CMK (cell line): ENCODE measurements around the gene DSCAML1.

Experiments
- DNase-seq: peaks from one replicate; pipeline ENCODE4 v3.0.0-alpha.2; 2010; ENCODE audit warnings: low read depth

The DSCAML1 gene

DNA sequence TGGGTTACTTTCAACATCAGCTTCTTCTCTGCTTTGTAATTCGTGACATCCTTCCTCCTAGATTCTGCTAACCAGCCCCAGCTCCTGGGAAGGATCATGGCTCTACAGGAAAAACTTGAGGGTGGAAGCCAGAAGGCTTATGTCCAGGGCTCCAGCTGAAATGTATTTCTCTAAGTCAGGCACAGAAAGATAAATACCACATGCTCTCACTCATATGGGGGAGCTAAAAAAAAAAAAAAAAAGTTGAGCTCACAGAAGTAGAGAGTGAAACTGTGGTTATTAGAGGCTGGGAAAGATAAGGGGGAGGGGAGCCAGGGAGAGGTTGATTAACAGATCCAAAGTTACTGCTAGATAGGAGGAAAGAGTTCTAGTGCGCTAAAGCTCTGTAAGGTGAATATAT is 74.9 kb downstream of the DSCAML1 start:
- no peak for DNase-seq

GRCh38 chr11:117720061-117720511 is 76.9 kb downstream of the DSCAML1 start:
- no peak for DNase-seq

DNA sequence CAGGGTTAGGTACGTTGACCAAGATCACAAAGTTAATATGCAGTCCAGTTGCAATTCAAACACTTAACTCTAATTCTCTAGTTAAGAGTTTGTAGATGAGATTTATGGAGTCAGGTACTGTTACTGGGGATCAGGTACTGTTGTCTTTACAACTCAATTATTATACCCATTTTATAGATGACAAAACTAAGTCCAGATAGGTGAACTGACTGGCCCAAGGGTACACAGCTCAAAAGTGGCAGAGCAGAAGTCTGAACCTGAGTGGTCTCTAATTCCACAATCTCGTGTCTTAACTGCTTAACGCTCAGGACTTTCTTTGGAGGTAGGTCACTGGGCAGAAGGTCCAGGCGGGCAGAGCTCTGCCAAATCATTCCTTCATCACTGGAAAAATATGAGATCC is 77.5 kb downstream of the DSCAML1 start:
- DNase-seq: no peak

DNA sequence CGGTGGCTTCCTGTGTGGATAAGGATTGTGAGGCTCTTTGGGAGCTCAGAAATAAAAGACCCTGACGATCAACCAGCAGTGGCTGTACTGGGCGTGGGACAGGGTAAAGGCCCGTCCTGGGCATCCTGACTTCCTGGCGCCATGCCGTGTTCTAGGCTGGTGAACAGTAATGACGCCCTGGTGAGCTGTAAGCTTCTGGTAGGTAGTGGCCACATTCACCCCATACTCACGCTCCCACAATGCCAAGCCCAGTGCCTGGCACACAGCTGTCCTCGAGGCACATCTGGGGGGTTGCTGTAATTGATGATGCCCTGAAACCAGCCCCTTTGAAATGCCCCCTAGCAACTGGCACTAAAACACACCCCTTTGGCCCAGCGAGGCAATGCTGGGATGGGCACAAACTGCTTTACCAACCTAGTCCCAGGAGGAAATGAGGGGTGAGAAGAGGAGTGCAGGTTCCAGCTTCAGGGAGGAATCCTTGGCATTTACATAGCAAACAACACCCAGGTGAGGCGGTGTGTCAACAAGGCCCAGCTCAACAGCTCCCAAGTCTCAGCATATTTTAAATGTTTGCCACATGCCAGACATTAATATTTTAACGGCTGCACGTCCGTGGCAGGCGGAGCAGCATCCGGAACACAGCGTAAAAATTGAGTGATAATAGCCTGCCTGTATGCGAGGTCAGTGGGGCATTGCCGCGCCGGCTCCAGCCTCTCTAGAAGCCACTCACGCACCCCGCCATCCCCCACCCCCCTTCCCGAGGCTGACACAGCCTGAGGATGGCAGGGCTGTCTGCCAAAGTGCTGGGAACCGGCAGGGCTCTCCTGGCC is 79.3 kb downstream of the DSCAML1 start:
- no peak for DNase-seq

DNA sequence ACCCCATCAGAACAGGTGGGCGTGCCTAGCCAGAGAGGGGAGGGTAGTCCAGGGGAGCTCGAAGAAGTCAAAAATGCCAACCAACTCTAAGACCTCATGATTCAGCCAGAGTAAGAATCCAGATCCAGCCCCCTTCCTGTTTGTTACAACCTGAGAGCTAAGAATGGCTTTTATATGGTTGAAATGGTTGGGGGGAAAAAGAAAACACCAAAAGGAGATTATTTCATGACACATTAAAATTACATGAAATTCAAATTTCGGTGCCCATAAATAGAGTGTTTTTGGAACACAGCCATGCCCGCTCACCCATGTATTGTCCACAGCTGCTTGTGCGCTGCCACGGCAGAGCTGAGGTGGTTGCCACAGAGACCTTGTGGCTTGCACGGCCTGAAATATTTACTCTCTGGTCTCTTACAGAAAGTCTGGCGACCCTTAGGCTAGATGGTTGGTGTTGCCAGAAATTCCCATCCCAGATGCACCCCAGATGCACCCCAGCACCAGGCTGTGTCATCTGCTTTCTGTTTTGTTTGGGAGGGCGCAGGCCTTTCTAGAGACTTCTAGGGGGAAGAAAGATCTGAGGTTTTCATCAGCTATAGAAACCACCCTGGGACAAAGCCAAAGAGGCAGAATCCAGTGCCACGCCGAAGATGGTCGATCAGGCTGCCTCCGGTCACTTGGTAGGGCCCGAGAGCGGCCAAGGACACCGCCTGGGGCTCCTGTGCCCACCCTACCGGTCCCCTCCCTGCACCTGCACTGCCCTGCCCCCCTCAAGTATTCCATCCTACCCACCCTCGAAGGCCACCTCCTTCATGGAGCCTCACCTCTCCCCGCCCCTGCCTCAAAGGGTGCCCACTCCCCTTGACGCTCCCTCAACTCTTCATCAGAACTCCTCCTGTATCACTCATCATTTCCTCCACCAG is 80.2 kb downstream of the DSCAML1 start:
- DNase-seq: no peak

GRCh38 chr11:117715801-117716200 is 81.2 kb downstream of the DSCAML1 start:
- DNase-seq: no peak

GRCh38 chr11:117713538-117713991 is 83.5 kb downstream of the DSCAML1 start:
- no peak for DNase-seq

GRCh38 chr11:117712530-117712929 is 84.5 kb downstream of the DSCAML1 start:
- DNase-seq: no peak

DNA sequence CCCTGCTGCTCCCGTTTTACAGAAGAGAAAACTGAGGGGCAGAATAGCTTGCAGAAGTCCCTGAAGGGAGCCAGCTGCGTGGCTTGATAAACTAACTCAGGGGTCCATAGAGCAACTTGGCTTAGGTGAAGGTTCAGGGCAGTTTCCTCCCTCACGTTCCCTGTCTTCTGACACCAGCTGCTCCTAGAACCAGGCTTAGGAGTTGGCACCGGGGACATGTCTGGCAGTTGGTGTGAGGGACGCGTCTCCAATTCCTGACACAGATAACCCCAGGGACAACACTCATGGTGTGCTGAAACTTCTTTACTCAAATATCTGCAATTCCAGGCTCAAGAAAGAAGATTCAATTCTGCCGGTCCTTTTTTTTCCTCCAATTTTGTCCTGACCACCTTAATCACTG is 85.7 kb downstream of the DSCAML1 start:
- no peak for DNase-seq

GRCh38 chr11:117710211-117710610 is 86.8 kb downstream of the DSCAML1 start:
- DNase-seq: no peak

DNA sequence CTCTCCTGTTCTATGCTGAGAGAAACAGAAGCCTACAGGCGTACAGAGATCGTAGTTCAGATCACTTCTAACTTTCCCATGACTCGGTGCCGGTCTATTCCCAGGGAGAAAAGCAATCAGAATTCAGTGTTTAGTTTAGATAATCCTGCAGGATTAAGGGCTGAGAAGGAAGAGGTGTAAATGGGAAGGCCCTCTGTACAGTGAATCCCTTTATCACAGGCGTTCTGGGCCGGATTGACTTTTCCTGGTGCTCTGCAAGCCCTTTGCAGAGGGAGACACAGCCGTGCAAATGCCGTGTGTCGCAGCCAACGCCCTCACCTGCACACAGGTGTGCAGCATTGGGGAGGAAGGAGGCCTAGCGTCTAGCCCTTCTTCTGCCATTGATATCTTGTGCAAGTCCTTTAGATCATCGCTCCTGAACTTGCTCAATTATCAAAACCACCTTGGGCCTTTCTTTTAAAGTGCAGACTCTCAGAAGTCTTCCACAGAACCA is 90.6 kb downstream of the DSCAML1 start:
- DNase-seq: no peak

DNA sequence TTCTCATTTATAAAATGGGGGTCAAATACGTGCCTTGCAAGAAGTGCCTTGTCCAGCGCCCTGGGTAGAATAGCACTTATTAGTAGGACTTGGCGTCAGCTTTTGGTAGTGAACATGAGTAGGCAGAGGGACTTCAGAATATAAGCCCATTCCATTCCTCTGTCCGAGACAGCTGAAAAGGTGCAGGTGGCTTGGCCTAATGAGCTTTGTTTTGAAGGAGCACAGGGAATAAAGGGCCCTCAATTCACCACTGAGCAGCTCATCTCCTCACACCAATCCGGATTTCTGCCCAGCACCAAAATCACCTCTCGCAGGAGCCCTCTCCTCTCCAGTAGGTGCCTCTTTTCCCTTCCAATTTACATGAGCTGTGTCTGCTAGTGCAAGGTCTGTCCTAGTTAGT is 91.2 kb downstream of the DSCAML1 start:
- DNase-seq: no peak

- DNase-seq: no peak
Observed at GRCh38 chr11:117704395-117705100, 92.5 kb downstream of the DSCAML1 start.

GRCh38 chr11:117702946-117703598 is 93.9 kb downstream of the DSCAML1 start:
- DNase-seq: no peak

DNA sequence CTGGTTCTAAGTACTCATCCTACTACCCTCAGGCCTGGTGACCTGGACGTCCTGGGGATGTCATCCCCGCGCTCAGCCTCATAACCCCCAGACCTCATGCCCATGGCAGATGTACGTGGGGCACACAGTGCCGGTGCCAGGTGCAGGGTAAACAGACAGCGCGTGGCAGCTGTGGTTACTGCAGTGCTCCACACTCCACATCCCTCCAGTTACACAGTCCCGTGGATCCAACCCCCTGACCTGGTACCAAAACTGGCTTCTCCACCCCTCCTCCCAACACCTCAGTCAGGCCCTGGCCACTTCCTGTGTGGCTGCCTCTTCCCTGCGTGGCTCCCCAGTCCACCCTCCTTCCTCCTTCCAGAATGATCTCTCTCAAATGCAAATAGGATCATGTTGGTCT is 95.2 kb downstream of the DSCAML1 start:
- DNase-seq: no peak

- DNase-seq: no peak
Observed at GRCh38 chr11:117700551-117700950, 96.5 kb downstream of the DSCAML1 start.

GRCh38 chr11:117697319-117697718 is 99.7 kb downstream of the DSCAML1 start:
- no peak for DNase-seq

GRCh38 chr11:117696540-117696939 is 100.5 kb downstream of the DSCAML1 start:
- no peak for DNase-seq

- no peak for DNase-seq
Observed at GRCh38 chr11:117693344-117693743, 103.7 kb downstream of the DSCAML1 start.

DNA sequence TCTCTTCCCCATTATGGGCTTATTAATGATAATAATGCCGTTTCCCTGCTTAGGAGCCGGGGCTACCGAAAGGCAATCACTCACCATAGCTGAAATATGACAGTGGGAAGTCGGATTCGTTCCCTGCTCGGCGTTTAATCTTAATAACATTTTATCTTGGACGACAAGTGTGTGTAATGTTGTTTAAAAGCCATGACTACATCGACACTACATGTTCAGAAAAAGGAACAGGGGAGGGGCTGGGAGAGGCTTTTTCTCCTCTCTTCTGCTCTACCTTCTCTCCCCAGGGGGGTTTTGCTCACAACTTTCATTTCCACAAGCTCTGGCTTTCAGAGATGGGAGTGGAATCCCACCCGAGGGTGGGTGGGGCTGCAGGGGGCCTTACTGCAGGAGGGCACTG is 105.5 kb downstream of the DSCAML1 start:
- no peak for DNase-seq

GRCh38 chr11:117691218-117691514 is 105.8 kb downstream of the DSCAML1 start:
- DNase-seq: no peak
